Panc1 (cell line): Measurements from ENCODE around the gene BCAS3. TPM values are rescaled to one million over a fixed set of nuclear protein-coding genes. Genes with fewer than 3 reads are reported as not detected.

Source experiments
- ATAC-seq: fragments of 200-7000 bp; cut with Tn5 transposase; 2 replicates; pipeline ENCODE4 v1.9.1; 2020; ENCODE audit warnings: mild to moderate bottlenecking, moderate library complexity
- BruUV-seq: library from RNA; stranded (reverse); fragments of 400-500 nt; replicated peaks from 2 replicates; lab custom pipeline; 2021; lab: Mats Ljungman, UMichigan
- CTCF ChIA-PET: fragments of 300-600 bp; sonication (Branson Sonifier 250); formaldehyde crosslinking; loops from one replicate; lab custom pipeline; 2022; ENCODE audit warnings: antibody characterized with exemption; lab: Charles Lee
- POLR2A ChIA-PET: fragments of 300-600 bp; sonication (Branson Sonifier 250); formaldehyde crosslinking; loops from one replicate; lab custom pipeline; 2022; ENCODE audit warnings: antibody characterized with exemption; lab: Charles Lee
- DNase-seq: peaks from one replicate; pipeline ENCODE4 v3.0.0-alpha.2; 2010; ENCODE audit warnings: low read depth, low spot score
- H3K27ac ChIP-seq: 2 replicates; pipeline ENCODE4 v1.5.1; 2011; ENCODE audit warnings: mild to moderate bottlenecking, low read length, inconsistent platforms
- H3K27me3 ChIP-seq: fragments of 200-500 bp; sonication (Bioruptor generic); 2 replicates; pipeline ENCODE4 v1.6.0; 2014; ENCODE audit warnings: low read length, inconsistent platforms; ENCODE audit not compliant: control insufficient read depth, insufficient read depth
- H3K36me3 ChIP-seq: fragments of 200-500 bp; sonication (Bioruptor generic); 2 replicates; pipeline ENCODE4 v1.5.1; 2014; ENCODE audit warnings: inconsistent platforms, mild to moderate bottlenecking, low read length, moderate library complexity; ENCODE audit not compliant: control insufficient read depth, insufficient read depth
- H3K4me1 ChIP-seq: 2 replicates; pipeline ENCODE4 v1.5.1; 2011; ENCODE audit warnings: inconsistent platforms, mild to moderate bottlenecking, low read length, moderate library complexity; ENCODE audit not compliant: control insufficient read depth, insufficient read depth
- H3K4me3 ChIP-seq, 2 experiments: 2 replicates each; pipeline ENCODE4 v1.5.1; 2011 to 2012; ENCODE audit warnings: low read depth in 2 of 2, low read length in 2 of 2, mild to moderate bottlenecking in 2 of 2, inconsistent platforms in 1 of 2, moderate library complexity in 1 of 2
- H3K9me3 ChIP-seq: fragments of 200-500 bp; sonication (Bioruptor generic); 2 replicates; pipeline ENCODE4 v1.5.1; 2014; ENCODE audit warnings: low read depth, mild to moderate bottlenecking, inconsistent platforms, low read length, moderate library complexity; ENCODE audit not compliant: control insufficient read depth, insufficient read depth
- CTCF ChIP-seq: fragments of 450-650 bp; IDR thresholded peaks from 2 replicates; pipeline ENCODE4 v1.5.1; 2017; ENCODE audit warnings: mild to moderate bottlenecking
- POLR2AphosphoS5 ChIP-seq: IDR thresholded peaks from 2 replicates; pipeline ENCODE4 v1.6.1; 2012; ENCODE audit warnings: mild to moderate bottlenecking, low read depth, low read length, moderate library complexity
- SIN3A ChIP-seq: IDR thresholded peaks from 2 replicates; pipeline ENCODE4 v1.6.1; 2012; ENCODE audit warnings: low read depth, mild to moderate bottlenecking, low read length, moderate library complexity, borderline replicate concordance; ENCODE audit not compliant: insufficient read depth
- TCF7L2 ChIP-seq: IDR thresholded peaks from 2 replicates; pipeline ENCODE4 v1.6.1; 2011; ENCODE audit warnings: mild to moderate bottlenecking, low read depth, low read length, inconsistent platforms
- in situ Hi-C: cut with HindIII; loops from 2 replicates; pipeline ENCODE4 v1.10.0; 2016; ENCODE audit warnings: low sequenced_read_pairs, low pct_unique_long_range_greater_than_20kb
- intact Hi-C: fragments of 100-400 bp; cut with micrococcal nuclease; formaldehyde crosslinking; loops from one replicate; pipeline ENCODE4 v1.10.0; 2022; ENCODE audit not compliant: unreplicated experiment
- total RNA-seq: library from RNA; stranded (reverse); gene quantifications from one replicate; pipeline ENCODE4 v1.2.1, GENCODE V29; 2021; ENCODE audit not compliant: unreplicated experiment
- TF ChIP-seq, protein P1 (sequence below), 2 experiments: IDR thresholded peaks; 2 replicates each; pipeline ENCODE4 v1.6.1; 2011 to 2012; ENCODE audit warnings: low read depth in 2 of 2, control low read depth in 1 of 2, low read length in 1 of 2, mild to moderate bottlenecking in 1 of 2, moderate library complexity in 1 of 2; ENCODE audit not compliant: insufficient read depth in 1 of 2

Gene BCAS3
- total RNA-seq, 1 experiment from 2014 or later: 9.3 TPM

DNA sequence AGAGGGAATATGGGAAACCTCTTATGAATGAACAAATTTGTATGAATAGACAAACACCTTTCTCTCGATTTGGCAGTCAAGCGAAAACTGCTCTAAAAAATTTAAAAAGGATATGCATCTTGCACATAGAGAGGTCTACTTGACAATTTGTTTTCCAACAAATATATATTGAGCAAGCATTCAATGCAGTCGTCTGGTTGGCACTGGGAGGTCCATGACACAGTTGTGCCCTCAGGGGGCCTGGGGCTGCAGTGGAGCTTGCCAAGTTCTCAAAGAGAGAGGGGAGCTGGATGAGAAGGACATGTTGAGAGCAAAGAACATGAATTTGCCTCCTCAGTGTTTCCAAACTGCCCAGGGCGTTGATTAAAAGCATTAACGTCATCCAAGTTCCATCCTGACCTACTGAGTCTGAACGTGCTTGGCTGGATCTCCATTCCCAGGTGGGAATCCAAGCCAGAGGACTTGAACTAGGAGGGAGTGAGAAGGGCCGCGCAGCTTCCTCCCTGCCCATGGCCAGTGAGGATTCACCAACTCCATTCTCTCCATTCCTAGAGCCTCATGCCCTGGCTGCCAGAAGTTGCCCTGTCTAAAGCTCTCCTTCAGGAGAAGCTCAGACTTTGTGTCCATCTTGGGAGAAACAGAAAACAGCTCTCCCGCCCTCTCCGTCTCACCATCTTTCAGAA lies 746.5 kb downstream of the BCAS3 start:
- CTCF ChIA-PET: interaction anchor here (0.5 kb wide), 1 partner anchor 75 kb away, joined by 3 read pairs; no protein-coding TSS in a partner anchor
- Histone ChIP-seq H3K4me3 (no peak overlapping the region), H3K27me3 (no peaks in the 10 kb centered on the region; the same call in 1 of the 2 replicates), H3K4me1 (no peaks in the 10 kb centered on the region), H3K36me3 (no peaks in the 10 kb centered on the region), H3K27ac (no peak overlapping the region), H3K9me3 (no peaks in the 10 kb centered on the region)
- POLR2A ChIA-PET: no interaction called here
- DNase-seq: no peak
- in situ Hi-C loops: no loop called here
- TF ChIP-seq CTCF (no peak), TCF7L2 (no peak), SIN3A (no peak), POLR2AphosphoS5 (no peak)
- TF ChIP-seq, protein P1, sequence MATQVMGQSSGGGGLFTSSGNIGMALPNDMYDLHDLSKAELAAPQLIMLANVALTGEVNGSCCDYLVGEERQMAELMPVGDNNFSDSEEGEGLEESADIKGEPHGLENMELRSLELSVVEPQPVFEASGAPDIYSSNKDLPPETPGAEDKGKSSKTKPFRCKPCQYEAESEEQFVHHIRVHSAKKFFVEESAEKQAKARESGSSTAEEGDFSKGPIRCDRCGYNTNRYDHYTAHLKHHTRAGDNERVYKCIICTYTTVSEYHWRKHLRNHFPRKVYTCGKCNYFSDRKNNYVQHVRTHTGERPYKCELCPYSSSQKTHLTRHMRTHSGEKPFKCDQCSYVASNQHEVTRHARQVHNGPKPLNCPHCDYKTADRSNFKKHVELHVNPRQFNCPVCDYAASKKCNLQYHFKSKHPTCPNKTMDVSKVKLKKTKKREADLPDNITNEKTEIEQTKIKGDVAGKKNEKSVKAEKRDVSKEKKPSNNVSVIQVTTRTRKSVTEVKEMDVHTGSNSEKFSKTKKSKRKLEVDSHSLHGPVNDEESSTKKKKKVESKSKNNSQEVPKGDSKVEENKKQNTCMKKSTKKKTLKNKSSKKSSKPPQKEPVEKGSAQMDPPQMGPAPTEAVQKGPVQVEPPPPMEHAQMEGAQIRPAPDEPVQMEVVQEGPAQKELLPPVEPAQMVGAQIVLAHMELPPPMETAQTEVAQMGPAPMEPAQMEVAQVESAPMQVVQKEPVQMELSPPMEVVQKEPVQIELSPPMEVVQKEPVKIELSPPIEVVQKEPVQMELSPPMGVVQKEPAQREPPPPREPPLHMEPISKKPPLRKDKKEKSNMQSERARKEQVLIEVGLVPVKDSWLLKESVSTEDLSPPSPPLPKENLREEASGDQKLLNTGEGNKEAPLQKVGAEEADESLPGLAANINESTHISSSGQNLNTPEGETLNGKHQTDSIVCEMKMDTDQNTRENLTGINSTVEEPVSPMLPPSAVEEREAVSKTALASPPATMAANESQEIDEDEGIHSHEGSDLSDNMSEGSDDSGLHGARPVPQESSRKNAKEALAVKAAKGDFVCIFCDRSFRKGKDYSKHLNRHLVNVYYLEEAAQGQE (IDR thresholded peaks at IDR 0.05; ENCODE audit: insufficient read depth in 1 of 2, low read depth in 2 of 2, low read length in 1 of 2): no peak
- intact Hi-C loops: no loop called here
- no peak for ATAC-seq
- no TSS peak for BruUV-seq

GRCh38 chr17:61425682-61426481 lies 748.2 kb downstream of the BCAS3 start:
- Histone ChIP-seq H3K4me1 (no peaks in the 10 kb centered on the region), H3K9me3 (no peaks in the 10 kb centered on the region), H3K27me3 (no peaks in the 10 kb centered on the region; the same call in 1 of the 2 replicates), H3K27ac (no peak overlapping the region), H3K36me3 (no peaks in the 10 kb centered on the region), H3K4me3 (no peak overlapping the region)
- TF ChIP-seq POLR2AphosphoS5: no peak
- peak; percentile 60 for TF ChIP-seq CTCF
- intact Hi-C loops (no loop called here), in situ Hi-C loops (no loop called here)
- CTCF ChIA-PET: interaction anchor here (0.8 kb wide), 1 partner anchor 111 kb away, joined by 4 read pairs; no protein-coding TSS in a partner anchor
- peak; percentile 83 for ATAC-seq
- DNase-seq: no peak
- POLR2A ChIA-PET: no interaction called here
- BruUV-seq: no TSS peak
